CD14-positive monocyte (primary cell): ENCODE measurements around the gene ZBTB7C. TPM values are rescaled to one million over a fixed set of nuclear protein-coding genes. Genes with fewer than 3 reads are reported as not detected.

ENCODE experiments used
- DNase-seq, 3 donors: peaks; one replicate each; pipeline ENCODE4 v3.0.0-alpha.2; 2011 to 2022
- H2AFZ ChIP-seq: 2 replicates; pipeline ENCODE4 v1.6.0; 2012; ENCODE audit warnings: mild to moderate bottlenecking, low read depth, low read length, inconsistent platforms; ENCODE audit not compliant: insufficient read depth, poor library complexity, severe bottlenecking
- H3K27ac ChIP-seq, 2 donors: 1 replicate in 1 of 2; 2 replicates in 1 of 2; pipeline ENCODE4 v1.5.1; 2012 to 2013; ENCODE audit warnings: low read length in 2 of 2, control low read depth in 1 of 2, inconsistent platforms in 1 of 2, low read depth in 1 of 2, mild to moderate bottlenecking in 1 of 2
- H3K27me3 ChIP-seq, 2 donors: one replicate each; pipeline versions ENCODE4 v1.6.0 to v1.6.1; 2011 to 2013; ENCODE audit warnings: low read length in 2 of 2; ENCODE audit not compliant: control insufficient read depth in 2 of 2, insufficient read depth in 2 of 2
- H3K36me3 ChIP-seq, 2 donors: replicated peaks in 1 of 2; 1 replicate in 1 of 2; 2 replicates in 1 of 2; pipeline versions ENCODE4 v1.5.1 to v1.6.1; 2012 to 2013; ENCODE audit warnings: low read length in 2 of 2, control low read depth in 1 of 2, inconsistent platforms in 1 of 2, mild to moderate bottlenecking in 1 of 2; ENCODE audit not compliant: insufficient read depth in 2 of 2, control insufficient read depth in 1 of 2
- H3K4me1 ChIP-seq, 2 donors: 1 replicate in 1 of 2; 2 replicates in 1 of 2; pipeline versions ENCODE4 v1.5.1 to v1.6.1; 2012 to 2013; ENCODE audit warnings: low read length in 2 of 2, control low read depth in 1 of 2, inconsistent platforms in 1 of 2, mild to moderate bottlenecking in 1 of 2, moderate library complexity in 1 of 2; ENCODE audit not compliant: insufficient read depth in 2 of 2, control insufficient read depth in 1 of 2
- H3K4me2 ChIP-seq: replicated peaks from 2 replicates; pipeline ENCODE3; 2012; ENCODE audit warnings: low read length, moderate library complexity, mild to moderate bottlenecking; ENCODE audit not compliant: poor library complexity, severe bottlenecking; ENCODE audit errors: extremely low read depth
- H3K4me3 ChIP-seq, 3 experiments: fragments of 200-600 bp in 1 of 3; sonication (generic) in 1 of 3; replicated peaks in 1 of 3; 1 replicate in 2 of 3; 2 replicates in 1 of 3; pipeline ENCODE4 v1.5.1; 2011 to 2013; ENCODE audit warnings: low read length in 3 of 3, mild to moderate bottlenecking in 3 of 3, control low read depth in 2 of 3, low read depth in 2 of 3, inconsistent platforms in 1 of 3, moderate library complexity in 1 of 3
- H3K79me2 ChIP-seq: 2 replicates; pipeline ENCODE4 v1.6.0; 2012; ENCODE audit warnings: mild to moderate bottlenecking, control low read depth, inconsistent platforms, low read length, moderate library complexity; ENCODE audit not compliant: insufficient read depth
- H3K9ac ChIP-seq: 2 replicates; pipeline ENCODE4 v1.6.0; 2017; ENCODE audit warnings: low read length, mild to moderate bottlenecking; ENCODE audit not compliant: insufficient read depth, poor library complexity, severe bottlenecking
- H3K9me3 ChIP-seq, 2 donors: replicated peaks in 1 of 2; 1 replicate in 1 of 2; 2 replicates in 1 of 2; pipeline versions ENCODE4 v1.5.1 to v1.6.1; 2012 to 2013; ENCODE audit warnings: low read length in 2 of 2, control low read depth in 1 of 2; ENCODE audit not compliant: control insufficient read depth in 1 of 2, insufficient read depth in 1 of 2
- H4K20me1 ChIP-seq: 2 replicates; pipeline ENCODE4 v1.6.0; 2012; ENCODE audit warnings: mild to moderate bottlenecking, low read length, control low read depth, moderate library complexity; ENCODE audit not compliant: insufficient read depth
- H3K27ac Mint-ChIP-seq, 7 donors: one replicate each; pipeline ENCODE4 v1.8.0; 2020; ENCODE audit warnings: mild to moderate bottlenecking in 7 of 7, mixed read lengths in 7 of 7, moderate library complexity in 6 of 7, inconsistent platforms in 2 of 7
- H3K27me3 Mint-ChIP-seq, 3 donors: one replicate each; pipeline ENCODE4 v1.8.0; 2021 to 2022; ENCODE audit warnings: low read depth in 3 of 3, mild to moderate bottlenecking in 3 of 3, mixed read lengths in 3 of 3, moderate library complexity in 3 of 3, inconsistent platforms in 1 of 3
- H3K36me3 Mint-ChIP-seq, 2 donors: one replicate each; pipeline ENCODE4 v1.8.0; 2020; ENCODE audit warnings: mixed read lengths in 2 of 2, inconsistent platforms in 1 of 2, mild to moderate bottlenecking in 1 of 2
- H3K4me1 Mint-ChIP-seq: one replicate; pipeline ENCODE4 v1.8.0; 2020; ENCODE audit warnings: mild to moderate bottlenecking, mixed read lengths
- H3K4me3 Mint-ChIP-seq, 2 donors: one replicate each; pipeline ENCODE4 v1.8.0; 2020; ENCODE audit warnings: mild to moderate bottlenecking in 2 of 2, mixed read lengths in 2 of 2, moderate library complexity in 1 of 2
- H3K9me3 Mint-ChIP-seq, 7 donors: one replicate each; pipeline ENCODE4 v1.8.0; 2020 to 2022; ENCODE audit warnings: mixed read lengths in 7 of 7, mild to moderate bottlenecking in 6 of 7, moderate library complexity in 6 of 7, inconsistent platforms in 2 of 7
- WGBS: methylation state at CpG from one replicate; pipeline ENCODE4 v1.1.5; 2013; ENCODE audit warnings: missing lambda C conversion rate; ENCODE audit not compliant: insufficient coverage; 5-methylcytosine and 5-hydroxymethylcytosine counted together
- intact Hi-C, 2 donors: fragments of 100-400 bp; cut with micrococcal nuclease; formaldehyde crosslinking; loops; one replicate each; pipeline versions ENCODE4 v1.15.0 to v1.15.1; 2023
- polyA plus RNA-seq, 3 donors: library from polyadenylated mRNA; depleted of rRNA in 1 of 3; unstranded in 2 of 3; stranded (reverse) in 1 of 3; fragments of 300-500 nt in 2 of 3; fragments of >200 nt in 1 of 3; fragmentation: Illumina TruSeq in 2 of 3; gene quantifications; 1 replicate in 2 of 3; 2 replicates in 1 of 3; pipeline ENCODE4 v1.2.3, GENCODE V29; 2012 to 2021
- TF ChIP-seq, protein P1 (sequence below): fragments of 200-600 bp; IDR thresholded peaks from one replicate; pipeline ENCODE4 v1.8.0; 2022; ENCODE audit warnings: antibody characterized with exemption, mild to moderate bottlenecking

ZBTB7C gene
- polyA plus RNA-seq, 3 donors = 0.03 to 0.09 TPM; not detected in 1

DNA sequence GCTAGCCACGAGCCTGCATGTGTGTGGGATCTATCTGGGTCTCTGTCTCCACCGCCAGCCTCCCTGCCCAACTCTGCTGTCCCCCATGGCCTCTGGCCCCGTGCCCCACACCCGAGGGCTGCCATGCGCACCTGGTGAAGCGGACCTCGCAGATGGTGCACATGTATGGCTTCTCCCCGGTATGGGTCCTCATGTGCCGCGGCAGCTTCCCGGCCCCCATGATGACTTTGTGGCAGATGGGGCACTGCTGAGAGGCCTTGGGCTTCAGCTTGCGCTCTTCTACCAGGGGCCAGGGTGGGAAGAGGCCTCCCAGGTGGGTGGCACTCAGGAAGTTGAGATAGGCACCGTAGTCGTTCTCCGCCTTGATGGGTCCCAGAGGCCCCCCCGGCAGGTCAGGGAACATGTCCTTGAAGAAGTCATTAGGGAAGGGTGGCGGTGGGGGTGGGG lies 369.4 kb downstream of the ZBTB7C start:
- Mint-ChIP-seq H3K27me3 (peaks cover 2 to 7% (median 5%) of the 10 kb centered on the region in 3 donors), H3K27ac (no peak overlapping the region), H3K9me3 (peaks cover 0 to 3% (median 0%) of the 10 kb centered on the region in 7 donors), H3K4me3 (no peak overlapping the region), H3K36me3 (no peaks in the 10 kb centered on the region), H3K4me1 (no peaks in the 10 kb centered on the region)
- H3K4me3 ChIP-seq = no peak overlapping the region
- H3K36me3 ChIP-seq = no peaks in the 10 kb centered on the region
- TF ChIP-seq, protein P1, sequence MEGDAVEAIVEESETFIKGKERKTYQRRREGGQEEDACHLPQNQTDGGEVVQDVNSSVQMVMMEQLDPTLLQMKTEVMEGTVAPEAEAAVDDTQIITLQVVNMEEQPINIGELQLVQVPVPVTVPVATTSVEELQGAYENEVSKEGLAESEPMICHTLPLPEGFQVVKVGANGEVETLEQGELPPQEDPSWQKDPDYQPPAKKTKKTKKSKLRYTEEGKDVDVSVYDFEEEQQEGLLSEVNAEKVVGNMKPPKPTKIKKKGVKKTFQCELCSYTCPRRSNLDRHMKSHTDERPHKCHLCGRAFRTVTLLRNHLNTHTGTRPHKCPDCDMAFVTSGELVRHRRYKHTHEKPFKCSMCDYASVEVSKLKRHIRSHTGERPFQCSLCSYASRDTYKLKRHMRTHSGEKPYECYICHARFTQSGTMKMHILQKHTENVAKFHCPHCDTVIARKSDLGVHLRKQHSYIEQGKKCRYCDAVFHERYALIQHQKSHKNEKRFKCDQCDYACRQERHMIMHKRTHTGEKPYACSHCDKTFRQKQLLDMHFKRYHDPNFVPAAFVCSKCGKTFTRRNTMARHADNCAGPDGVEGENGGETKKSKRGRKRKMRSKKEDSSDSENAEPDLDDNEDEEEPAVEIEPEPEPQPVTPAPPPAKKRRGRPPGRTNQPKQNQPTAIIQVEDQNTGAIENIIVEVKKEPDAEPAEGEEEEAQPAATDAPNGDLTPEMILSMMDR = no peak
- DNase-seq = no peak
- H4K20me1 ChIP-seq = no peaks in the 10 kb centered on the region
- intact Hi-C loops = no loop called here
- H3K27ac ChIP-seq = no peak overlapping the region
- no peaks in the 10 kb centered on the region for H3K27me3 ChIP-seq
- no peaks in the 10 kb centered on the region for H3K79me2 ChIP-seq
- no peaks in the 10 kb centered on the region for H3K4me1 ChIP-seq
- H3K9ac ChIP-seq = no peak overlapping the region
- H3K4me2 ChIP-seq = no peak overlapping the region
- H3K9me3 ChIP-seq = no peaks in the 10 kb centered on the region
- H2AFZ ChIP-seq = no peak overlapping the region
- WGBS = 97% methylated on average over 13 of the region's 17 CpGs

DNA sequence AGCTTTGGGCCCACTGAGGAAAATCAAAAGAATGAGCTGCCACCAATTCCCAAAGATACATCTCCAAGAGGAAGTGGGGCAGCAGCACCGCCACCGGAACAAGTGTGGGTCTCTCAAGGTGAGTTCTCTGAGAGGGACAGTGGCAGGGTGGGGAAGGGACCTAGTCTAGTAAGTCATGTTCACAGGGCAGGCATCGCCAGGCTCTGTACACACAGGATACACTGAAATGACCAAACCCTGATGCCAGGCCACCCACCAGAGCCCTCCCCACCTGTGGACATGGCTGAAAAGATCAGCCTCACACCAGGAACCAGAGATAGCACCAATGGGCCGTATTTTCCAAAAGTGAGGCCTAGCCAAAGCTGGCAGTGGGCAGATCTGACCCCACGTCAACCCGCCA lies 370.5 kb downstream of the ZBTB7C start:
- no peaks in the 10 kb centered on the region for H3K79me2 ChIP-seq
- no peak overlapping the region for H3K27ac ChIP-seq
- no peak overlapping the region for H3K4me3 ChIP-seq
- no peak for DNase-seq
- Mint-ChIP-seq H3K9me3 (peaks cover 0 to under 1% (median 0%) of the 10 kb centered on the region in 7 donors), H3K36me3 (no peaks in the 10 kb centered on the region), H3K27me3 (peaks cover 5 to 6% (median 5%) of the 10 kb centered on the region in 3 donors), H3K4me3 (no peak overlapping the region), H3K4me1 (no peaks in the 10 kb centered on the region), H3K27ac (no peak overlapping the region)
- H3K4me1 ChIP-seq = no peaks in the 10 kb centered on the region
- H3K9ac ChIP-seq = no peak overlapping the region
- no peak overlapping the region for H3K4me2 ChIP-seq
- no peaks in the 10 kb centered on the region for H3K36me3 ChIP-seq
- intact Hi-C loops = no loop called here
- no peaks in the 10 kb centered on the region for H3K9me3 ChIP-seq
- H4K20me1 ChIP-seq = no peaks in the 10 kb centered on the region
- 83% methylated on average over 2 of the region's 6 CpGs for WGBS
- H2AFZ ChIP-seq = no peak overlapping the region
- TF ChIP-seq, protein P1 = no peak
- H3K27me3 ChIP-seq = no peaks in the 10 kb centered on the region
